GM23248 (cell line): ENCODE results near the gene OR2W1.

Source experiments
- EZH2 ChIP-seq: fragments of 200-600 bp; sonication (generic); IDR thresholded peaks from 2 replicates; pipeline ENCODE4 v1.6.1; 2018; ENCODE audit warnings: antibody characterized with exemption, mild to moderate bottlenecking; ENCODE audit not compliant: insufficient read depth, poor library complexity, severe bottlenecking
- EZH2phosphoT487 ChIP-seq: fragments of 200-600 bp; sonication (generic); IDR thresholded peaks from 2 replicates; pipeline ENCODE4 v1.6.1; 2018; ENCODE audit warnings: antibody characterized with exemption, moderate library complexity, mild to moderate bottlenecking, low read depth; ENCODE audit not compliant: insufficient read depth

GRCh38 chr6:29008089-29008488 lies 36.9 kb downstream of the OR2W1 start:
- TF ChIP-seq EZH2phosphoT487 (no peak), EZH2 (no peak)
